GM19324 (cell line): ENCODE results near the gene C11orf91.

Experiments
- ATAC-seq: cut with Tn5 transposase; IDR thresholded peaks from one replicate; pipeline ENCODE4 v1.9.1; 2021; ENCODE audit warnings: mild to moderate bottlenecking, moderate library complexity; ENCODE audit not compliant: unreplicated experiment, low FRiP score

Gene C11orf91

GRCh38 chr11:33654594-33654993, 46.0 kb downstream of the C11orf91 start:
- ATAC-seq, result no peak

GRCh38 chr11:33652930-33653329, 47.7 kb downstream of the C11orf91 start:
- no peak for ATAC-seq

- no peak for ATAC-seq
These were observed 48.2 kb downstream of the C11orf91 start for GRCh38 chr11:33652431-33652830.

GRCh38 chr11:33651990-33652389, 48.6 kb downstream of the C11orf91 start:
- no peak for ATAC-seq

- ATAC-seq, result no peak
These were observed 49.1 kb downstream of the C11orf91 start for GRCh38 chr11:33651555-33651954.

GRCh38 chr11:33649944-33650343, 50.7 kb downstream of the C11orf91 start:
- no peak for ATAC-seq
